ENCODE data around the gene SCGB1D1.

Gene SCGB1D1

DNA sequence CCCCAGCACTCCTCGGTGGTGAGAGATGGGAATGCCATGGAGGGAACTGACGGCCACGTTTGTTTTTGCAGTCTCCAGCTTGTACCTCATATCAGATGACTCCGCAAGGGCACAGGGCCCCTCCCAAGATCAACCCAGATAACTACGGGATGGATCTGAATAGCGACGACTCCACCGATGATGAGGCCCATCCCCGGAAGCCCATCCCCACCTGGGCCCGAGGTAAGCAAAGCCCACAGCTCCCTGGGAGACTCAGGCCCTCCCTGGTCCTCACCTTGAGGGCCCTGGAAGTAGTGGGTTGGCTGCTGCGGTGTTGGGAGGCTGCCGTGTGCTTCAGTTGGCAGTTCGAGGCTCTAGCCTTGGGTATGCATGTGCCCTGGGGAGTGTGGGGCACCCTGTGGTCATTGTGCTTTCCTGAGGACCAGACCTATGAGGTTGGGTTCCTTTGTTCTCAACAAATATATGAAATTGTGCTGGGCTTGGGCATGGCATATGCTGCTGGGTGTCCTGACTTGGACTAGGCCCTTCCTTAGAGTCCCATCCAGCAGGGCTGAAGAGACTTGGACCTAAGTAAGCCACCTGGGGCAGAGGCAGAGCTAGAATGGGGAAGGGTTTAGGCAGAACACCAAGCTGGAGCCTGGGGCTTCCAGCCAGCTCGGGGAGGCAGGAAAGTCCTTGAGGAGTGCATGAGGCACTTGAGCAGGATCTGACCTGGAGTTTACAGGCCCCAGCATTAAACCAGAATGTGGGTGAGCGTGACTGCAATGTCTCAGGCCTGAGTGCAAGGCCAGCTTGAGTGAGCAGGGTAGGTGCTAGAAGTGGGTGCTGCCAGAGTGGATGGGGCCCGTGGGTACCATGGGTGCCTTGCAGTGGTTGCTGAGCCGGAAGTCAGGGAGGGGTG is 39.8 kb upstream of the SCGB1D1 start:
- TF ChIP-seq ZBTB48 (tag by site-specific recombination; IDR thresholded peaks at IDR 0.05), result no peak
- no peak for TF ChIP-seq SALL2 (tag by site-specific recombination; IDR thresholded peaks at IDR 0.05; ENCODE audit: borderline replicate concordance)
- TF ChIP-seq ZNF747 (tag by site-specific recombination; IDR thresholded peaks at IDR 0.05), result no peak
- ChIA-PET CTCF (interaction anchor here (0.6 kb wide), 1 partner anchor 524 kb away, joined by 3 read pairs; no protein-coding TSS in a partner anchor), POLR2A (no interaction called here)
- Histone ChIP-seq H3K4me3 (ENCODE audit: low read depth, low read length) (no peak overlapping the region), H3K27ac (ENCODE audit: extremely low read depth, low read depth, low read length) (no peak overlapping the region), H3K36me3 (ENCODE audit: control insufficient read depth in 2 of 2, insufficient read depth in 1 of 2, low read length in 2 of 2) (peaks cover 0 to 81% of the 10 kb centered on the region in 2 experiments; a peak in 2 of 3 replicates), H3K9me3 (ENCODE audit: control insufficient read depth, insufficient read depth, low read depth, low read length) (no peaks in the 10 kb centered on the region), H3K4me1 (ENCODE audit: control insufficient read depth, insufficient read depth, low read length) (no peaks in the 10 kb centered on the region)

DNA sequence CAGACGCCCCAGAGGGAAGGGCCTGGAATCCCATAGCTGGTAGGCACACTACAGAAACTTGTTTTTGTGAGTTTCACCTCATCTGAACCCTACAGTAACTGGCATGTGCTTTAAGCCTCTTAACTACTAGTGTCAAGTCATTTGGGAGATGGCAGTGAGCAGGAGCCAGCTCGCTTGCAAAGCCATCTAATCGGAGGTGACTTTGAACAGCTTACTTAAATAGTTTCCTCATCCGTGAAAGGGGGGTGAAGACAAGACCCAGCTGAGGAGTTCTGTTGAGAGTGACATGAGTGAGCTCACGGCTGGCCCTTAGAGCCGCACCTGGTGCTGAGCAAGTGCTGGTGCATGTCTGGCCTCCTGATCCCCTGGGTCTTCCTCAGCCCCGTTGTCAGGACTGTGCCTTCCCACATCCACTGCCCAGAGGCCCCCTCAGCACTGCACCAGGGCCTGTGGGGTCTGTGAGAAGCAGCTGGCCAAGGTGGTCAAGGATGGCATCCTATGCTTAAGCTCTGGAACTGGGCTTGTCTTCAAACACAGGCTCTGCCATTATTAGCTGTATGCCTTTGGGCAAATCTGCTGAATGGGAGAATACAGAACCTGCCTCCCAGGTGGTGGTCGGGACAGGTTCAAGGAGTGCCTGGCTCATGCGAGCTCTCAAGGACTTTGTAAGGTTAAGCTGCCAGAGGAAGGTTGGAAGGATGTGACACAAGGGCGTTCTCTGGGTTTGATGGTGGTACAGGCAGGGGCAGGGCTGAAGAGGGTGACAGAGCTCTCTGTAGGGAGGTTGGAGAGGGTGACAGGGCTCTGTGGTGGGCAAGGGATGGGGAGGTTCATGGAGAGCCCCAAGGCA is 38.9 kb upstream of the SCGB1D1 start:
- CTCF ChIA-PET, result interaction anchor here (0.6 to 1.0 kb wide), 3 partner anchors 252 to 523 kb away, joined by 3 read pairs; no protein-coding TSS in a partner anchor

DNA sequence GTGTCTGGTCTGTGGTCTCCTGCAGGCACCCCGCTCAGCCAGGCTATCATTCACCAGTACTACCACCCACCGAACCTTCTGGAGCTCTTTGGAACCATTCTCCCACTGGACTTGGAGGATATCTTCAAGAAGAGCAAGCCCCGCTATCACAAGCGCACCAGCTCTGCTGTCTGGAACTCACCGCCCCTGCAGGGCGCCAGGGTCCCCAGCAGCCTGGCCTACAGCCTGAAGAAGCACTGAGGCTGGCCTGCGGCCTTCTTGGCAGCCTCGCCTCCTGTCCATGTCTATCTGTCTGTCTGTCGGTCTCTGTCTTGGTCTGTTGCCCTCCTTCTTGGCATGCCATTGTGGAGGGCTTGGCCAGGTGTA is 38.3 kb upstream of the SCGB1D1 start:
- ChIA-PET POLR2A (no interaction called here), CTCF (interaction anchor here (0.8 to 1.0 kb wide), 2 partner anchors 253 to 323 kb away, joined by 3 read pairs; no protein-coding TSS in a partner anchor)
- H3K4me3 ChIP-seq (ENCODE audit: low read depth, low read length), result no peak overlapping the region
- TF ChIP-seq ZFP3 (tag by site-specific recombination; IDR thresholded peaks at IDR 0.05; ENCODE audit: low read depth), result no peak
- TF ChIP-seq, protein P1, sequence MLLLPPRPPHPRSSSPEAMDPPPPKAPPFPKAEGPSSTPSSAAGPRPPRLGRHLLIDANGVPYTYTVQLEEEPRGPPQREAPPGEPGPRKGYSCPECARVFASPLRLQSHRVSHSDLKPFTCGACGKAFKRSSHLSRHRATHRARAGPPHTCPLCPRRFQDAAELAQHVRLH (tag by site-specific recombination; IDR thresholded peaks at IDR 0.05), result no peak
- no peak for TF ChIP-seq ZNF623 (tag by site-specific recombination; IDR thresholded peaks at IDR 0.05)
- TF ChIP-seq, protein P2, sequence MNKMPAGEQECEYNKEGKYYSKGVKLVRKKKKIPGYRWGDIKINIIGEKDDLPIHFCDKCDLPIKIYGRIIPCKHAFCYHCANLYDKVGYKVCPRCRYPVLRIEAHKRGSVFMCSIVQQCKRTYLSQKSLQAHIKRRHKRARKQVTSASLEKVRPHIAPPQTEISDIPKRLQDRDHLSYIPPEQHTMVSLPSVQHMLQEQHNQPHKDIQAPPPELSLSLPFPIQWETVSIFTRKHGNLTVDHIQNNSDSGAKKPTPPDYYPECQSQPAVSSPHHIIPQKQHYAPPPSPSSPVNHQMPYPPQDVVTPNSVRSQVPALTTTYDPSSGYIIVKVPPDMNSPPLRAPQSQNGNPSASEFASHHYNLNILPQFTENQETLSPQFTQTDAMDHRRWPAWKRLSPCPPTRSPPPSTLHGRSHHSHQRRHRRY (tag by site-specific recombination; IDR thresholded peaks at IDR 0.05), result no peak
- TF ChIP-seq, protein P3, sequence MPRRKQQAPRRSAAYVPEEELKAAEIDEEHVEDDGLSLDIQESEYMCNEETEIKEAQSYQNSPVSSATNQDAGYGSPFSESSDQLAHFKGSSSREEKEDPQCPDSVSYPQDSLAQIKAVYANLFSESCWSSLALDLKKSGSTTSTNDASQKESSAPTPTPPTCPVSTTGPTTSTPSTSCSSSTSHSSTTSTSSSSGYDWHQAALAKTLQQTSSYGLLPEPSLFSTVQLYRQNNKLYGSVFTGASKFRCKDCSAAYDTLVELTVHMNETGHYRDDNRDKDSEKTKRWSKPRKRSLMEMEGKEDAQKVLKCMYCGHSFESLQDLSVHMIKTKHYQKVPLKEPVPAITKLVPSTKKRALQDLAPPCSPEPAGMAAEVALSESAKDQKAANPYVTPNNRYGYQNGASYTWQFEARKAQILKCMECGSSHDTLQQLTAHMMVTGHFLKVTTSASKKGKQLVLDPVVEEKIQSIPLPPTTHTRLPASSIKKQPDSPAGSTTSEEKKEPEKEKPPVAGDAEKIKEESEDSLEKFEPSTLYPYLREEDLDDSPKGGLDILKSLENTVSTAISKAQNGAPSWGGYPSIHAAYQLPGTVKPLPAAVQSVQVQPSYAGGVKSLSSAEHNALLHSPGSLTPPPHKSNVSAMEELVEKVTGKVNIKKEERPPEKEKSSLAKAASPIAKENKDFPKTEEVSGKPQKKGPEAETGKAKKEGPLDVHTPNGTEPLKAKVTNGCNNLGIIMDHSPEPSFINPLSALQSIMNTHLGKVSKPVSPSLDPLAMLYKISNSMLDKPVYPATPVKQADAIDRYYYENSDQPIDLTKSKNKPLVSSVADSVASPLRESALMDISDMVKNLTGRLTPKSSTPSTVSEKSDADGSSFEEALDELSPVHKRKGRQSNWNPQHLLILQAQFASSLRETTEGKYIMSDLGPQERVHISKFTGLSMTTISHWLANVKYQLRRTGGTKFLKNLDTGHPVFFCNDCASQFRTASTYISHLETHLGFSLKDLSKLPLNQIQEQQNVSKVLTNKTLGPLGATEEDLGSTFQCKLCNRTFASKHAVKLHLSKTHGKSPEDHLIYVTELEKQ (tag by site-specific recombination; IDR thresholded peaks at IDR 0.05; ENCODE audit: borderline replicate concordance), result no peak
- TF ChIP-seq, protein P4, sequence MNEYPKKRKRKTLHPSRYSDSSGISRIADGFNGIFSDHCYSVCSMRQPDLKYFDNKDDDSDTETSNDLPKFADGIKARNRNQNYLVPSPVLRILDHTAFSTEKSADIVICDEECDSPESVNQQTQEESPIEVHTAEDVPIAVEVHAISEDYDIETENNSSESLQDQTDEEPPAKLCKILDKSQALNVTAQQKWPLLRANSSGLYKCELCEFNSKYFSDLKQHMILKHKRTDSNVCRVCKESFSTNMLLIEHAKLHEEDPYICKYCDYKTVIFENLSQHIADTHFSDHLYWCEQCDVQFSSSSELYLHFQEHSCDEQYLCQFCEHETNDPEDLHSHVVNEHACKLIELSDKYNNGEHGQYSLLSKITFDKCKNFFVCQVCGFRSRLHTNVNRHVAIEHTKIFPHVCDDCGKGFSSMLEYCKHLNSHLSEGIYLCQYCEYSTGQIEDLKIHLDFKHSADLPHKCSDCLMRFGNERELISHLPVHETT (tag by site-specific recombination; IDR thresholded peaks at IDR 0.05), result no peak
- no peak for TF ChIP-seq ZNF658 (tag by site-specific recombination; IDR thresholded peaks at IDR 0.05)
- no peak for TF ChIP-seq ZNF701 (tag by site-specific recombination; IDR thresholded peaks at IDR 0.05)
- TF ChIP-seq ZNF677 (tag by site-specific recombination; IDR thresholded peaks at IDR 0.05), result no peak
- TF ChIP-seq ZNF211 (tag by site-specific recombination; IDR thresholded peaks at IDR 0.05; ENCODE audit: low read depth), result no peak
- no peak for TF ChIP-seq ZNF366 (tag by site-specific recombination; conservative IDR thresholded peaks at IDR 0.05)
- no peaks in the 10 kb centered on the region for H3K4me1 ChIP-seq (ENCODE audit: control insufficient read depth, insufficient read depth, low read length)
- no peaks in the 10 kb centered on the region for H3K9me3 ChIP-seq (ENCODE audit: control insufficient read depth, insufficient read depth, low read depth, low read length)
- H3K36me3 ChIP-seq (ENCODE audit: control insufficient read depth in 2 of 2, insufficient read depth in 1 of 2, low read length in 2 of 2), result peaks cover 0 to 66% of the 10 kb centered on the region in 2 experiments; a peak in 2 of 3 replicates
- H3K27ac ChIP-seq (ENCODE audit: extremely low read depth, low read depth, low read length), result no peak overlapping the region

More for the DNA sequence above, 38.9 kb upstream of the SCGB1D1 start:
- H3K4me3 ChIP-seq (ENCODE audit: low read depth, low read length), result no peak overlapping the region
- H3K4me1 ChIP-seq (ENCODE audit: control insufficient read depth, insufficient read depth, low read length), result no peaks in the 10 kb centered on the region
- H3K27ac ChIP-seq (ENCODE audit: extremely low read depth, low read depth, low read length), result no peak overlapping the region
- no peaks in the 10 kb centered on the region for H3K9me3 ChIP-seq (ENCODE audit: control insufficient read depth, insufficient read depth, low read depth, low read length)
- TF ChIP-seq, protein P2 (tag by site-specific recombination; IDR thresholded peaks at IDR 0.05), result no peak
- H3K36me3 ChIP-seq (ENCODE audit: control insufficient read depth in 2 of 2, insufficient read depth in 1 of 2, low read length in 2 of 2), result peaks cover 0 to 72% of the 10 kb centered on the region in 2 experiments; a peak in 2 of 3 replicates
- POLR2A ChIA-PET, result no interaction called here

All from HEK293 (cell line).